Measurements from ENCODE around the gene AGMO. TPM values are rescaled to one million over a fixed set of nuclear protein-coding genes. Genes with fewer than 3 reads are reported as not detected.

Gene AGMO
- total RNA-seq, 2 donors from 2014 or later = 0.27 to 13.5 TPM

GRCh38 chr7:15491361-15491760 lies 70.5 kb downstream of the AGMO start:
- H3K4me3 ChIP-seq = no peak overlapping the region
- 48% methylated on average over 2 of the region's 2 CpGs for WGBS
- TF ChIP-seq POLR2A (IDR thresholded peaks at IDR 0.05) (no peak), CTCF (IDR thresholded peaks at IDR 0.05) (no peak), POLR2AphosphoS5 (IDR thresholded peaks at IDR 0.05) (no peak)
- no peaks in the 10 kb centered on the region for H3K36me3 ChIP-seq
- H3K9me3 ChIP-seq = no peaks in the 10 kb centered on the region
- no peak overlapping the region for H3K27ac ChIP-seq
- DNase-seq (ENCODE audit: low spot score) = no peak
- no peaks in the 10 kb centered on the region for H3K4me1 ChIP-seq (replicated peaks)
- intact Hi-C loops (cut with DNase I) = no loop called here
- no peaks in the 10 kb centered on the region for H3K27me3 ChIP-seq (replicated peaks; ENCODE audit: insufficient read depth)

GRCh38 chr7:15490291-15490690 lies 71.5 kb downstream of the AGMO start:
- H3K4me1 ChIP-seq (replicated peaks) = no peaks in the 10 kb centered on the region
- no peak overlapping the region for H3K27ac ChIP-seq
- 83% methylated on average over 1 of the region's 1 CpG for WGBS
- DNase-seq (ENCODE audit: low spot score) = no peak
- H3K27me3 ChIP-seq (replicated peaks; ENCODE audit: insufficient read depth) = no peaks in the 10 kb centered on the region
- H3K36me3 ChIP-seq = no peaks in the 10 kb centered on the region
- H3K9me3 ChIP-seq = no peaks in the 10 kb centered on the region
- intact Hi-C loops (cut with DNase I) = no loop called here
- no peak overlapping the region for H3K4me3 ChIP-seq
- TF ChIP-seq POLR2AphosphoS5 (IDR thresholded peaks at IDR 0.05) (no peak), CTCF (IDR thresholded peaks at IDR 0.05) (no peak), POLR2A (IDR thresholded peaks at IDR 0.05) (no peak)

DNA sequence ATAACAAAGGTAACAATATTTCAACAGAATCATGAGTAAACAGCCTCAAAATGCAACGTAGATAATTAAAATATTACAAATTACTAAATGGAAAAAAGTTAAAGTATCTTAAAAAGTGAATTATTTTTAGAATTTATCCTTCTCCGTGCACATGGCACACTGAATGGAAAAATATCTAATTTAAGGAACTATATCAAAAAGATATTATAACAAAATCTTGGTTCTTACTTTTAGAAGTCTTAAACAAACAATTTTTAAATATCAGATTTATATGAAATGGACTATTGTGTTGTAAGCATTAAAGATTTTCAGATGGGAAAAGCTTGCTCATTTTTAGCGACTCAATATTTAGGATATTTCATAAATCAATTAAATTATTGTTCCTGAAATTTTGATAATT lies 72.0 kb downstream of the AGMO start:
- TF ChIP-seq POLR2A (IDR thresholded peaks at IDR 0.05) = no peak
- TF ChIP-seq CTCF (IDR thresholded peaks at IDR 0.05) = no peak
- TF ChIP-seq POLR2AphosphoS5 (IDR thresholded peaks at IDR 0.05) = no peak
- Histone ChIP-seq H3K36me3 (no peaks in the 10 kb centered on the region), H3K4me1 (replicated peaks) (no peaks in the 10 kb centered on the region), H3K4me3 (no peak overlapping the region), H3K27me3 (replicated peaks; ENCODE audit: insufficient read depth) (no peaks in the 10 kb centered on the region), H3K9me3 (no peaks in the 10 kb centered on the region), H3K27ac (no peak overlapping the region)
- no peak for DNase-seq (ENCODE audit: low spot score)
- intact Hi-C loops (cut with DNase I) = no loop called here
- 75% methylated on average over 3 of the region's 3 CpGs for WGBS

GRCh38 chr7:15489383-15489782 lies 72.4 kb downstream of the AGMO start:
- intact Hi-C loops (cut with DNase I) = no loop called here
- WGBS = 41% methylated on average over 4 of the region's 4 CpGs
- DNase-seq (ENCODE audit: low spot score) = no peak

More at GRCh38 chr7:15489383-15489782, 72.4 kb downstream of the AGMO start:
- Histone ChIP-seq H3K9me3 (no peaks in the 10 kb centered on the region), H3K4me1 (replicated peaks) (no peaks in the 10 kb centered on the region), H3K27me3 (replicated peaks; ENCODE audit: insufficient read depth) (no peaks in the 10 kb centered on the region), H3K4me3 (no peak overlapping the region), H3K36me3 (no peaks in the 10 kb centered on the region), H3K27ac (no peak overlapping the region)
- TF ChIP-seq POLR2AphosphoS5 (IDR thresholded peaks at IDR 0.05) (no peak), POLR2A (IDR thresholded peaks at IDR 0.05) (no peak), CTCF (IDR thresholded peaks at IDR 0.05) (no peak)

Measured in prostate gland (tissue), 2 donors.